Stimulated activated CD4-positive, alpha-beta T cell treated with anti-CD3 and anti-CD28 coated beads, Interleukin-4, amount 100 ng/mL, for 48 hours (primary cell): ENCODE results near the gene ZNF837.
"Not testable (repeated sequence)": the region's sequence is repeated elsewhere in the genome, so short reads cannot be mapped to it uniquely, and the experiment has no call there.

Experiments used
- DNase-seq, 2 donors: peaks; one replicate each; pipeline ENCODE4 v3.0.0-alpha.2; 2020; ENCODE audit warnings: low read depth in 2 of 2

Gene ZNF837

DNA sequence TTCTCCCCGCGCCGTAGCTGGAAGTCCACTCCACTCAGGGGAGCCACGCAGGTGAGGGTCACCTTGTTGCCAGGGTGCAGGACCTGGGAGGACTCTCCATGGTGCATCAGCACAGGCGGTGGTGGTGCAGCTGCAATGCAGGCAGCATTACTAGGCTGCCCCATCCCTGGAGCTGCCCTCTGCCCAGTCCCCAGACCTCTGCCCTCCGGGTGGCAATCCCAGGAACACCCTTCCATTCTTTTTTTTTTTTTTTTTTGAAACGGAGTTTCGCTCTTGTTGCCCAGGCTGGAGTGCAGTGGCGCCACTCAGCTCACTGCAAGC lies 29.3 kb downstream of the ZNF837 start:
- DNase-seq = no peak

DNA sequence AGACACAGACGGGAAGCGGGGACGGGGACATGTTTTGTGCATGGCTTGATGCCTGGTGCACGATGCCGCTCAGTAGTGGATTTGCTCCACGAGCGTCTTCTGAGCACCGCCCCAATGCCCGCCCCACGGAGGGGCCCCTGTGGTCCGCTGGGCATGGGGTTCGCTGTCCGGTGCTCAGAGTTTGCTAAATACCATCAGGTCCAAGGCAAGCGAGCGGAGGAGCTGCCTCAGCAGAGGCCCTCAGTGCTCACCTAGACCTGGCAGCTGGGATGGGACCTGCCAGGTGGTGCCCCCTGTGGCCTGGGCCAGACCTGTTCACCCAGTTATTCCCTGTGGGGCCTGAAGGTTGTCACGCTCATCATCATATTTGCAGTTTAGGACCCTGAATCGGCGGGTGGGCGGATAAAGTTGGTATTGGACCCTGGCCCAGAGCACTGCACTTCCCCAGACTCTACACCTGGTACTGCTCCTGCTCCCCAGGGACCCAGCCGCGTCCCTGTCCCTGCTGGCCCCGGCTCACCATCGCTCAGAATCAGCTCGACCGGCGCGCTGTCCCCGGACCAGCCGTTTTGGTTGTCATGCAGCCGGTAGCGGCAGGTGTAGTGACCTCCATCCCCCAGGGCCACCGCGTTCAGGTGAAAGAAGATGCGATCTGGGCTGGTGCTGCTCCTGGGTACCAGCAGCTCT lies 29.8 kb downstream of the ZNF837 start:
- no peak for DNase-seq

DNA sequence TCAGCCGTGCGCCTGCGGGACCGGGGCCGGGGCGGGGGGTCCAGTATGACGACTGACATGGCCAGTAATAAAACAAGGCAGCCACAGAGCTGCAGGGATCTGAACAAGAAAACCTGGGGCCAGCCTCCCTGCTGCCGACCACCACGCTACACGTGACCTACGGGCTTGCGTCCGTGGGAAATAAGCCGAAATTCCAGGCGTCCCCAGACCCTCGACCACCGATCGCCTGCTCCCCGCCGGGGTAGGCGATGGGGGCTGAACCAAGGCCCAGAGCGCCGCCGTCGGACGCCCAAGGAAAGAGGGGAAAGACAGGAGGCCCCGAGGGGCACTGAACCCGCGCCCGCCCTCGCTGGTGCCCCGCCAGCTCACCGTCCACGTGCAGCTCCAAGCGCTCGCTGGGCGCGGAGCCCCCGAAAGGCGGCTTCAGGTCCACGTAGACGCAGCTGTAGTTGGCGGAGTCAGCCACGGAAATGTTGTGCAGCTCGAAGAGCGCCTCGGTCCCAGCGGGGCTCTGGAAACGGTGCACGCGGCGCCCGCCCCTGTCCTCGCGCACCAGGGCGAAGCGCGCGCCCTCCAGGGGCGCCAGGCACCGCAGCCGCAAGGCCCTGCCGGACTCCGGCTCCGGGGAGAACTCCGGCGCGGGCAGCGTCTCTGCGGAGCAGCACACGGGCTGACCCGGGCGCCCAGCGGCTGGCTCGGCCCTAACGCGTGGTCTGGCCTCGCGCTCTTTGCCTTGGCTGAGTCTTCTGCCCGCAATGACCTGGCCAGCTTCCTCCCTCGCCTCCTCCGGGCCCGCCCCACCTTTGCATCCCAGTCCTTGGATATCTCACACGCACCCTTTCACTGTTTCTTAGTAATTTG lies 30.6 kb downstream of the ZNF837 start:
- DNase-seq = no peak

DNA sequence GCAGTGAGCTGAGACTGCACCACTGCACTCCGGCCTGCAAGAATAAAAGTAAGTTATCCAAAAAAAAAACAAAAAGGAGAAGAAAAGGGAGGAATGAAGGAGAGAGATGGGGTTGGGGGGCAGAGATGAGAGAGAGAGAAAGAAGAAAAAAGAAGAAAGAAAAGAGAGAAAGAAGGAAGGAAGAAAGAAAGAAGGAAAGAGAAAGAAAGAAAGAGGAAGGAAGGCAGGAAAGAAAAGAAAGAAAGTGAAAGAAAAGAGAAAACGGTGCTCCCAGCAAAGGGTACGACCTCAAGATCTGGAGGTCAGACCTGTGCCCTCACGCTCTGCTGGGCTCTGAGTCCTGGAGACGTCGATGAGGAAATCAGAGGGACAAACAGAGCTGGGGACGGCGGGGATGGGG lies 31.2 kb downstream of the ZNF837 start:
- DNase-seq = no peak

DNA sequence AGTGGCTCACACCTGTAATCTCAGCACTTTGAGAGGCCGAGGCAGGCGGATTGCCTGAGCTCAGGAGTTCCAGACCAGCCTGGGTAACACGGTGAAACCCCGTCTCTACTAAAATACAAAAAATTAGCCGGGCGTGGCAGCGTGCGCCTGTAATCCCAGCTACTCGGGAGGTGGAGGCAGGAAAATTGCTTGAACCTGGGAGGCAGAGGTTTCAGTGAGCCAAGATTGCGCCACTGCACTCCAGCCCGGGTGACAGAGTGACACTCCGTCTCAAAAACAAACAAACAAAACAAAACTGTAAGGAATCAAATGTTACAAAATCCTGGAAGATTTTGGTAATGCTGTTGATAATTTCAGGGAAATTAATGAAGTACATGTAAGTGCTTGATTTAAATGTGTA lies 32.8 kb downstream of the ZNF837 start:
- DNase-seq = not testable (repeated sequence)

DNA sequence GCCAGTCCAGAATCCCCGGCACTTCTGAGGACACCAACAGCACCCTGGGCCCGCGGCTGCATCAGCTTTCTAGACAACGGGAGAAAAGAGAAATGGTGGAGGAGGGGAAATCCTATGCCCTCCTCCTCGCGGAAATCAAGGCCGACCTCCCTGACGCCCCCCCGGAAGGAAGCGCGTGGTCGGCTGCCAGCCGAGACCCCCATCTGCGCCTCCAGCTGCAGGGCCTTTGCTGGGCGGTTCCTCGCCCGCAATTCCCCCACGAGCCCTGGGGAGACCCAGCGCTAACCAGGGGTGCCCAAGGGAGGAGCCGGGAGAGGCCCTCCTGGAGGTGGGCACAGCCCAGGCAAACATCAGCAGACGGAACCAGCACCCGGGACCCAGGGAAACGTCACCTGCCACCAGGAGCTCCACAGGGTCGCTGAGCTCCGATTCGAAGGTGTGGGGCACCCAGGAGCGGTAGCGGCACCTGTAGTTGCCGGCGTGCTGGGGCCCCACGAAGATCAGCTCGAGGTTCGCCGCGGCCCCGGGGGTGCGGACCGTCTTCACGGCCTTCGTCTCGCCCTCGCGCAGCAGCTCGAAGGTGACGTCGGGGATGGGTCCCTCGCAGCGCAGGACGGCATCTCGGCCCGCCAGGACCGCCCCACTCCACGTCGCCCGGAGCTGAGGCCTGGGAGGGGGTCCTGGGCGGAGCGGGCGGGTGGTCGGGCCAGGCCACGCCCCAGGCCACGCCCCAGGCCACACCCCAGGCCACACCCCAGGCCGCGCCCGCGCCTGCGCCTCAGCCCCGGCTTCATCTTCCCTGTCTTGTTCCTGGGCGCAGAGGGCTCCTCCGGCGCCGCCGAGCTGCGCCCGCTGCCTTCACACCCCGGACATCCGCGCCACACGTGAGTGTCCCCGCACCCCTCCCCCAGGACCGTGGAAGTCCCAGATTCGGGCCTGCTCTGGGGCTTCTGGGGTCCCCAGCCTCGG lies 33.6 kb downstream of the ZNF837 start:
- peak; percentile 47 to 53 for DNase-seq

DNA sequence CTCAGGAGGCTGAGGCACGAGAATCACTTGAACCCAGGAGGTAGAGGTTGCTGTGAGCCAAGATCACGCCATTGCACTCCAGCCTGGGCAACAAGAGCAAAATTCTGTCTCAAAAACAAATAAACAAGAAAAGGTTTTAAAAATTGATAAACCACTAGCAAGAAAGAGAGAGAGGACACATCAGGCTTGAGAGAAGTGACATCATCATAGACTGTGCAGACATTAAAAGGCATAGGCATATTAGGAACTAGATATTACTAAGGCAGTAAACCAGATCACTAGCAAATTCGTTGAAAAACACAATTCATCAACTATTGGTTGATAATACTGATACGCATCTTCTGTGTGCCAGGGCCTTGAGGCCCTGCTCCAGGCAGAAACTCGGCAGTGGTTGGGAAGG lies 35.3 kb downstream of the ZNF837 start:
- no peak for DNase-seq

DNA sequence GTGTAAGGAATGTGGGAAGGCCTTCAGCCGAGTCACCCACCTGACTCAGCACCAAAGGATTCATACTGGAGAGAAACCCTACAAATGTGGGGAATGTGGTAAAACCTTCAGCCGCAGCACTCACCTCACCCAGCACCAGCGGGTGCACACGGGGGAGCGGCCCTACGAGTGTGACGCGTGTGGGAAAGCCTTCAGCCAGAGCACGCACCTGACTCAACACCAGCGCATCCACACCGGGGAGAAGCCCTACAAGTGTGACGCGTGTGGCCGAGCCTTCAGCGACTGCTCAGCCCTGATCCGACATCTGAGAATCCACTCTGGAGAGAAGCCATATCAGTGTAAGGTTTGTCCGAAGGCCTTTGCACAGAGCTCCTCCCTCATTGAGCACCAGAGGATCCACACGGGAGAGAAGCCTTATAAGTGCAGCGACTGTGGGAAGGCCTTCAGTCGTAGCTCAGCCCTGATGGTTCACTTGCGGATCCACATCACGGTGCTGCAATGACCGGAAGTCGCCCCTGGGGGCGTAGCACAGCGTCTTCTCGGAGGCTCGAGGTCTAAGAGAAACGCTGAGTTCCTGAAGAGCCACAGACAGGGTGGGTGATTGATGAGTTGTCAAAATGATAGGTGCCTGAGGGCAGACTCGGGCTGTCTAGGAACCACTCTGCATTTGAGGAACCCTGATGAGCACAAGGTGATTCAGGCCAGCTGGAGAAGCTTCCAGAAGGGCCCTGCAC lies 41.8 kb downstream of the ZNF837 start:
- DNase-seq = no peak

DNA sequence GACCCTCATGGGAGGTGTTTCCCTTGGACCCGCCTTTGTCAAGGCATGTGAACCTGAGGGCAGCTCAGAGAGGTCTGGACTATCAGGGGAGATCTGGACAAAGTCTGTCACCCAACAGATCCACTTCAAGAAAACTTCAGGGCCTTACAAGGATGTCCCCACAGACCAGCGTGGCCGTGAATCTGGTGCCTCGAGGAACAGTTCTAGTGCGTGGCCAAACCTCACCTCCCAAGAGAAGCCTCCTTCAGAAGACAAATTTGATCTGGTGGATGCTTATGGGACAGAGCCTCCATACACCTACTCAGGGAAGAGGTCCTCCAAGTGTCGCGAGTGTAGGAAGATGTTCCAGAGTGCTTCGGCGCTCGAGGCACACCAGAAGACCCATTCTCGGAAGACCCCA lies 42.5 kb downstream of the ZNF837 start:
- DNase-seq = no peak

DNA sequence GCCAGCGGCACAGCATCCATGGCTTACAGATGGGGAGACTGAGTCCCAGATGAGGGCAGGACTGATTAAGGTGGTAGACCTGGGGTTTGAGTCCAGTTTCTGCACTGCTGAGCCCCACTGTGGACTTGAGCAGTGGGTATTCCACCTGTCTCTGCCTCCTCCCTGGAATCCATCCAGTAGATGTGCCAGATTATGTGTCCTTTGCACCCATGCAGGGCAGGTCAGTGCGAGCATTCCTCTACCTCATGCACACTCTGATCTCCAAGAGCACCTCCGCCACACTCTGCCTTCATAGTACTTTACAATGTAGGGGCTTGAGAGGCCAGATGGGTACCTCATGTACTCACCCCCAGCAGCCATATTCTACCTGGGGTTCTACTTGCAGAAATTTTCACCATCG lies 44.0 kb downstream of the ZNF837 start:
- no peak for DNase-seq

DNA sequence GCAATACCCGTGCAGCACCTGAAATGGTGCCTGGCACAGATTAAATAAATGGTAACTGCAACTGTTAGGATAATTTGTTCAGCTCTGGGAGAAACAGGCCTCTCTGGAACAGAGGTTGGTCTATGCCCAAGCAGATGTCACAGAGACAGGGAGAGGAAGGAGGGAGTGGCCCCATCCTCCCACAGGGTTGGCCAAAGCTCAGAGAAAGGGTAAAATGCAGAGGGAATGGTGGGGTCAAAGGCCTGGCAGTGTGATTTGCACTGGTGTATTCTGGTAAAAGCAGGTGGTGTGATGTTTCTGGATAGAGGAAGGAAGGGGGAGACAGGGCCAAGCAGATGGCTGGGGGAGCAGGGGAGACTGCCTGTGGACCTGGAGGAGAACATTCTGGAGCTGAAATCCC lies 44.6 kb downstream of the ZNF837 start:
- DNase-seq = no peak

DNA sequence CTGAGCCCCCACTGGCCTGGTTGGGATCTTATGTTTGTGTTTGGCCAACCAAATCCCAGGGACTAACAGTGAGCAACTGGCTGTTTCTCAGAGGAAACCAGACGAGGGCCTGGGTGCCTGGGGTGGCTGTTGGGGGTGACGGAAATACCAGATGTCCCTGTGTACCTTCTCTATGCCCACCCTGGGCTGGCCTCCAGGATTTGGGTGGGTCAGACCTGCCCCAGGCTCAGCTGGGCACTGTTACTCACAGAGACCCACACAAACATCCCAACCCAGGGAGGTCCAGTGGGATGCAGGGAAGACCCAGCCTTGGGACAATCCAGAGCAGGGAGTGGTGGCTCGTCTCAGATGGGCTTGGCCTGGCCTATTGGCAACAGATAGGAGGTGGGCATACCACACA lies 45.2 kb downstream of the ZNF837 start:
- DNase-seq = no peak

DNA sequence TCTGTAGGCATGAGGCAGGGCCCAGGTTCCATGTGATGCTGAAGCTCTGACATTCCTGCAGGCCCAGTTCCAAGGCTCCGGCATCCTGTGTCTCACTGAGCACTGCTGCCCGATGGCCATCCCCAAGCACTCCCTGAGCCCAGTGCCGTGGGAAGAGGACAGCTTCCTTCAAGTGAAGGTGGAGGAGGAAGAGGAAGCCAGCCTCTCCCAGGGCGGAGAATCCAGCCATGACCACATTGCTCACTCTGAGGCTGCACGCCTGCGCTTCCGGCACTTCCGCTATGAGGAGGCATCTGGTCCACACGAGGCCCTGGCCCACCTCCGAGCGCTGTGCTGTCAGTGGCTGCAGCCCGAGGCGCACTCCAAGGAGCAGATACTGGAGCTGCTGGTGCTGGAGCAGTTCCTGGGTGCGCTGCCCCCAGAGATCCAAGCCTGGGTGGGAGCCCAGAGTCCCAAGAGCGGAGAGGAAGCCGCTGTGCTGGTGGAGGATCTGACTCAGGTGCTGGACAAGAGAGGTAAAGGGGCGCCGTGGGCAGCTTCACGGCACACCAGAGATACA lies 46.1 kb downstream of the ZNF837 start:
- DNase-seq = no peak

DNA sequence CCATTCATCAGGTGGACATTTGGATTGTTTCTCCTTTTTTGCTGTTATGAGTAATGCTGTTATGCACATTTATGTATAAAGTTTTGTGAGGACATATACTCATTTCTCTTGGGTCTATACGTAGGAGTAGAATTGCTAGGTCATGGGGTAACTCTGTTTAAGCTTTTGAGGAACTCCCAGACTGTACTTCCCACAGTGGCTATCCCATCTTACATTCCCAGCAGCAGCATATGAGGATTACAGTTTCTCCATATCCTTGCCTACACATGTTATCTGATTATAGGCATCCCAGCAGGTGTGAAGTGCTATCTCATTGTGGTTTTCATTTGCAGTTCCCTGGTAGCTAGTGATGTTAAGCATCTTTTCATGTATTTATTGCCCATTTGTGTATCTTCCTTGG lies 48.1 kb downstream of the ZNF837 start:
- DNase-seq = no peak

DNA sequence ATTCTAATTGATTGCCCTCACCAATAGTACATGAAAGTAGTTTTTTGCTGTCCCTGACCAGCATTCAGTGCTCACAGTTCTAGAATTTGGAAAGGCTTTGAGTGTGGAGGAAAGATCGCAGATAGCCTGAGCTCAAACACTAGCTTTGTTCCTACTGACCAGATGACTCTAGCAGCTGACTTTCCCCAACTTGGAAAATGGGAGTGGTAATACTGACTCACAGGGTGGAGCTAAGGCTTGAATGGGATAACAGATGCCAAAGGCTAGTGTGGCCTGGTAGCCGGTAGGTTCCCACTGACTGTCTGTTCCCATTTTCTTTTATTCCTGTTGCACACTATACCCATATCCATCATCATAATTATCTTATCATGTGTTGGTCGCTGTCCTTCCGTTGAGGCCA lies 50.4 kb downstream of the ZNF837 start:
- DNase-seq = no peak

DNA sequence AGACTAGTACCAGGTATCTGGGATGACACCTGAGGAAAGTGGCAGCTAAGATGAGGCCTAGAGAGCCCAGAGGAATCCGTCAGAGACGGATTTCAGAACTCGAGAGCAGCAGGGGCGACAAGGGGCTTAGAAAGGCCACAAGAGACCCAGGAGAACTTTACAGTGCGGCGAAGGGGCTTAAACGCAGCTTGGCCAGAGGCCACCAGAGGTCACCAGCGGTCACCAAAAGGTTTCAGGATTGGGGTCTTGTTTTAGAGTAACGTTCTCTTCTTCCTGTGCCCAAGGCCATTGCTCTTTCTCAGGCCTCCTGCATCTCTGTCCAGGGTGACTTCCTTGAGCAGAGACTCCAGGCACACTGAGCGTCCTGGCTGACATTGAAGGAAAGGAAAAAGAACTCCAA lies 51.8 kb downstream of the ZNF837 start:
- DNase-seq = no peak

DNA sequence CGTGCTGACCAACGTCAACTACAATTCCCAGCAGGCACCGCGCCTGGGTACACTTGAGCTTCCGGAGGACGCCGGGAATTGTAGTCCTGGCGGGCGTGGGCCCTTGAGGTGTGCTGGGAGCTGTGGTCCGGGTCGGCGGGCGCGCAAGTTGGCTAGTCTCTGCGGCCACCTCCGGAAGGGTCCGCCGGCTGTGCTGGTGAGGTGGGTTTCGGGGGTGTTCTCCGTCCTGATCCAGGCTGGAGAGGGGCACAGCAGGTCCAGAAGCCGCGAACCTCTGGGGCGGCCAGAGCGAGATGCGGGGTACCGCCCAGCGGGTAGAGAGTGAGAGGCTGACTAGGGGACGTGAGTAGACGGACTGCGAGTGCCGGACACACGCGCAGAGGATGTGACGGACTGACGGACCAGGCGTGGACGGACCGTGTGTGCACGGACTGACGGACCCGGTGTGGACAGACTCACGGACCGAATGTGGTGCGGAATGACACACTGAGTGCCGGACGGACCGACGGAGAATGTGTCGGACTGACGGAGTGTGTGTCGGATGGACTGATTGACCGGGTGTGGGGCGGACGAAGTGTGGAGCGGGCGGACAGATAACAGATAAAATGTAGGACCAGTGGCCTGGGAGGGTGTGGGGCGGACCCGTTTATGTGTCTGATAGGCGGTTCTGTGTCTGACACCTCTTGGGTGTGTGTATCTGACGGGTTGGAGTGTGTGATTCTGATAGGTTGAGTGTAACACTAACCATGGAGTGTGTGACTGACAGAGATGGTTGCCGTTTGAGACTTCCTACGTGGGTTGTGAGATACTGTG lies 53.7 kb downstream of the ZNF837 start, which contains the start of gene ZSCAN22:
Gene ZSCAN22, plus strand, starts transcription at position 81 of the 813 bp plus-strand sequence. CDS start 7,809 bp downstream, outside the sequence.
- DNase-seq = peak; percentile 87 to 92

DNA sequence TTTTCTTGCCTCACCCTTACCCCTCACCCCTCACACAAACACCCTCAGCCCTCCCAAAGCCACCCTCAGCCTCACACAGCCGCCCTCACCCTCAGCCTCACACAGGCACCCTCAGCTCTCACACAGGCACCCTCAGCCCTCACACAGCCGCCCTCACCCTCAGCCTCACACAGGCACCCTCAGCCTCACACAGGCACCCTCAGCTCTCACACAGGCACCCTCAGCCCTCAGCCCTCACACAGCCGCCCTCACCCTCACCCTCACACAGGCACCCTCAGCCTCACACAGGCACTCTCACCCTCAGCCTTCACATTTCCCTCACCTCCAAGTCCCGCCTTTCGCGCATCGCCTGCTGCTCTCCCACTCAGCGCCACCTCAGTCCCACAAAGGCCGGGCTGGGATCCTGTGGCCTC lies 54.3 kb downstream of the ZNF837 start:
- DNase-seq = no peak

DNA sequence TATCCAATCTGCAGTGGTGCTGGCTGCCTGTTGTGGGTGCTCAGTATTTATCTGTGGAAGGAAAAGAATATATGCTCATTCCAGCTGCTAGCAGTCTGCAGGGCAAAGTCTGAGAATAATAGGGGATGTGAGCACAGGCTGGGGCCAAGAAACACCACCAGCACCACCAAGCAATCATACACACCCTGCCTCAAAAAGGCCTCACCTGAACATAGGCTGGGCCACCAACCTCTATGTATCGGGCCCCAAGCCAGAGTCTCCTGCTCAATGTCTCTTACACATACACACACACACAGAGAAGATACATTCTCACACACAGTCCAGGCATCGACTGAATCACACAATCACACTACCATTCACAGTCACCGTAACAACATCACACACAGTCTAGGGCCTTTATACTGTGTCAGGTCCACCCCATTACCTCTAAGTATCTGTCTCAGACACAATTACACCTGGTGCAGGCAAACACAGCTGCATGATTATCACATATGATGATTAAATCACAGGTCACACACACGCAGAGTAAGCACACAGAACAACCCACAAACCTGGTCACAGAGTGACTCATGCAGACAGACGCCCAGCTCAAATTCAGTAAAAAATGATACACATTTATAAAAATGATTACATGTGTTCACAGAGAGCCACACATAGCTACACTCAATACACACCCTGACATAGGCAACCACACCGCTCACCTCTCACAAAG lies 55.4 kb downstream of the ZNF837 start:
- no peak for DNase-seq

DNA sequence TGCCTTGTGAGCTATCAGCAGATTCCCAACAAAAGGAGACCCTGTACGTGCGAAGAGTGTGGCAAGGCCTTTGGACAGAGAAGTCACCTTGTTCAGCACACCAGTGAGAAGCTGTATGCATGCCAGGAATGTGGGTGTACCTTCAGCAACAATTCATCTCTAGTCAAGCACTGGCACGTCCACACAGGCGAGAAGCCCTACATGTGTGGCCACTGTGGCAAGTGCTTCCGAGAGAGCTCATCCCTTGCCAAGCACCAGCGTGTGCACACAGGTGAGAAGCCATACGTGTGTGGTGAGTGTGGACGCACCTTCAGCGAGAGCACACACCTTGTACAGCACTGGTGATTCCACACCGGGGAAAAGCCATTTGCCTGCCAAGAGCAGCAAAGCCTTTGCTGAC lies 61.6 kb downstream of the ZNF837 start:
- no peak for DNase-seq
